Ishikawa (cell line): Measurements from ENCODE around the gene SH3TC2.
A peak's percentile ranks its signal among the peaks of the same experiment; 100 is the strongest.

Experiments
- CEBPB ChIP-seq: IDR thresholded peaks from 2 replicates; pipeline ENCODE4 v1.6.1; 2012
- CREB1 ChIP-seq: IDR thresholded peaks from 2 replicates; pipeline ENCODE4 v1.6.1; 2012; ENCODE audit warnings: low read depth
- EGR1 ChIP-seq: IDR thresholded peaks from 2 replicates; pipeline ENCODE4 v1.6.1; 2012
- EP300 ChIP-seq: IDR thresholded peaks from 2 replicates; pipeline ENCODE4 v1.6.1; 2012; ENCODE audit warnings: borderline replicate concordance
- FOXM1 ChIP-seq: IDR thresholded peaks from 2 replicates; pipeline ENCODE4 v1.6.1; 2012; ENCODE audit warnings: low read depth, borderline replicate concordance
- MAX ChIP-seq: IDR thresholded peaks from 2 replicates; pipeline ENCODE4 v1.6.1; 2012
- NFIC ChIP-seq: IDR thresholded peaks from 2 replicates; pipeline ENCODE4 v1.6.1; 2012
- RAD21 ChIP-seq: IDR thresholded peaks from 2 replicates; pipeline ENCODE4 v1.6.1; 2012; ENCODE audit warnings: low read depth
- REST ChIP-seq: IDR thresholded peaks from 2 replicates; pipeline ENCODE4 v1.6.1; 2012; ENCODE audit warnings: low read depth, mild to moderate bottlenecking
- TAF1 ChIP-seq: IDR thresholded peaks from 2 replicates; pipeline ENCODE4 v1.6.1; 2012; ENCODE audit warnings: low read depth, mild to moderate bottlenecking
- TCF12 ChIP-seq: IDR thresholded peaks from 2 replicates; pipeline ENCODE4 v1.6.1; 2012; ENCODE audit warnings: low read depth
- USF1 ChIP-seq: IDR thresholded peaks from 2 replicates; pipeline ENCODE4 v1.6.1; 2012
- YY1 ChIP-seq: IDR thresholded peaks from 2 replicates; pipeline ENCODE4 v1.6.1; 2012; ENCODE audit warnings: low read depth
- ZBTB7A ChIP-seq: IDR thresholded peaks from 2 replicates; pipeline ENCODE4 v1.6.1; 2012; ENCODE audit warnings: low read depth

SH3TC2 gene

GRCh38 chr5:149036970-149037369 is 25.9 kb downstream of the SH3TC2 start:
- TF ChIP-seq MAX: no peak

- TF ChIP-seq CEBPB (no peak), RAD21 (no peak), YY1 (no peak), MAX (no peak), CREB1 (no peak), TAF1 (no peak)
These were observed 26.7 kb downstream of the SH3TC2 start for GRCh38 chr5:149036168-149036567.

- TF ChIP-seq REST (no peak), EGR1 (no peak), MAX (no peak), USF1 (no peak), CEBPB (peak; percentile 58; the same call in 1 of the 2 replicates), EP300 (no peak), RAD21 (peak; percentile 98), CREB1 (0 out of 2 replicates have a peak, but pooled peaks have one; percentile 26)
These were observed 27.5 kb downstream of the SH3TC2 start for GRCh38 chr5:149035372-149035790.

GRCh38 chr5:149030838-149031397 is 31.9 kb downstream of the SH3TC2 start:
- no peak for TF ChIP-seq RAD21
- TF ChIP-seq YY1: no peak
- no peak for TF ChIP-seq REST
- no peak for TF ChIP-seq EP300
- no peak for TF ChIP-seq FOXM1
- no peak for TF ChIP-seq EGR1
- TF ChIP-seq TCF12: no peak
- no peak for TF ChIP-seq NFIC
- no peak for TF ChIP-seq CREB1
- no peak for TF ChIP-seq TAF1

- TF ChIP-seq RAD21: no peak
- no peak for TF ChIP-seq USF1
- no peak for TF ChIP-seq FOXM1
- TF ChIP-seq CREB1: no peak
- TF ChIP-seq CEBPB: no peak
- no peak for TF ChIP-seq EGR1
- no peak for TF ChIP-seq TAF1
- no peak for TF ChIP-seq ZBTB7A
- no peak for TF ChIP-seq REST
- no peak for TF ChIP-seq YY1
- no peak for TF ChIP-seq TCF12
- no peak for TF ChIP-seq EP300
These were observed 32.5 kb downstream of the SH3TC2 start for GRCh38 chr5:149030392-149030791.
